HG03066 (cell line): Measurements from ENCODE around the gene MBTPS2.
A peak's percentile ranks its signal among the peaks of the same experiment; 100 is the strongest.
"Not testable (repeated sequence)": the region's sequence is repeated elsewhere in the genome, so short reads cannot be mapped to it uniquely, and the experiment has no call there.

ENCODE experiments used
- ATAC-seq: cut with Tn5 transposase; IDR thresholded peaks from one replicate; pipeline ENCODE4 v1.9.1; 2021; ENCODE audit warnings: low read depth; ENCODE audit not compliant: unreplicated experiment

MBTPS2 gene

GRCh38 chrX:21839334-21840192, at the start of gene MBTPS2:
MBTPS2 (plus strand) TSS chrX:21839617; CDS start chrX:21839735, 118 bp downstream.
- ATAC-seq = peak; percentile 89

GRCh38 chrX:21798677-21799219, 40.7 kb upstream of the MBTPS2 start:
- ATAC-seq = no peak

GRCh38 chrX:21799767-21800166, 39.6 kb upstream of the MBTPS2 start:
- ATAC-seq = no peak

DNA sequence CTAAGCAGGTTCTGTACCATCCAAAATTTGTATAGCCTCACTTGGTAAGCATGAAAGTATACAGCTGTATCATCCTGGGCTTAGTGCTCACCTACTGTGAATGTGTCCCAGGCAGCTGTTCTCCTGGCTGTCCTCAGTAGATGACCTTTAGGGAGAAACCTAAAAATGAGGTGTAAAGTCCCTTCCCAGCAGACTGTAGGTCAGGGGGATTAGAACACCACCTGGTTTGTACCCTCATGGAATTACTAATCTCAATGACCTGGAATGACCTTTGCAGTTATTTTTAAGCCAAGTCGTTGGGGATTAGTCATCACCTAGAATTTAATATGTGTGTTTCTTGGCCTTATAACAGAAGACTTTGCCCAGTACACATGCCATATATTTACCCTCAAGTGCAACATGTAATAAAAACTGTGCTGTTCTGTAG, 39.1 kb upstream of the MBTPS2 start:
- ATAC-seq = no peak

- ATAC-seq = no peak
Measured at GRCh38 chrX:21802054-21802670, 37.3 kb upstream of the MBTPS2 start.

DNA sequence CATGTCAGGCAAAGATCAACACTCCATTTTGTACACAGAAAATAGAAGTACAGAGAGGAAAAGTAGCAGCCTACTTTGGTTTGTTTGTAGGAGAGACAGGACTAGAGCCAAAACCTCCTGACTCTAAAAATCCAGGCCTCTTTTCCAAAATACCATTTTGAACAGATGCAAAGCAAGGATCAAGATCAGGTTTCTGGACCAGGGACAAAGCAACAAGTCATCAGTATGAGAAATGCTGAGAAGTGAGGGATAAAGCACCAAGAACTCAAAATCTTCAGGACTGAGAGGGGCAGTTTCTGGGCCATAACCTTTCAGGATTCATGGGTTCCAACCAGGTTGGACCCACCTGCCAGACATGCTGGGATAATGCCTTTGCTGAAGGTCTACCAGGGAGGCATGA, 36.6 kb upstream of the MBTPS2 start:
- ATAC-seq = no peak

DNA sequence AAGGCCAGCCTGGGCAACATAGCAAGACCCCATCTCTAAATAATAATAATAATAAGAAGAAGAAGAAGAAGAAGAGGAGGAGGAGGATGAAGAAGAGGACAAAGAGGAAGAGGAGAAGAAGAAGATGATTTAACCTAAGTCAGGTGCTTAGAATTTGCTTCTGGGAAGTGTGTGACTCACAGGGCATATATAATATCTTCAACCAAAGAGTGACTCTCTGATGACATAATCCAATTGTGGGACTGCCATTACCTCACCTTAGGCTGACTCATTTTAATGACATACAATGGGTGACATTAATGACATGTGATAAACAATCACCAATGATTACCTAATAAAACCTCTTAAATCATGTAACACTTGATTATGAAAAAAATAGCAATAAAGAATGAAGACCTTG, 32.7 kb upstream of the MBTPS2 start:
- ATAC-seq = no peak

DNA sequence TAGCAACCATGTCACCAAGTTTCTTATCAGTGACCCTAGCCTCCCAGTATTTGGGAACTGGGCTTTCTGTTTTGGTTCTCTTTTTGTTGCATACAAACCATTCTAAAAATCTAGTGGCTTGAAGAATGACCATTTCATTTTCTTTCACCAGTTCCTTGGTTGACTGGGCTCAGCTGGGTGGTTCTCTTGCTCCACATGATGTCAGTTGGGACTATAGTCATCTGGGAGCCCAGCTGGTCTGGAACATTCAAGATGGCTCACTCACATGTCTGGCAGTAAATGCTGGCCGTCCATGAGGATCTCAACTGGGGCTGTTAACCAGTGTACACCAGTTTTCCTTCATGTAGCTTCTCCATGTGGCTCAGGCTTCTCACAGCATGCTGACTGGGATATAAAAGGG, 27.6 kb upstream of the MBTPS2 start:
- ATAC-seq = no peak

DNA sequence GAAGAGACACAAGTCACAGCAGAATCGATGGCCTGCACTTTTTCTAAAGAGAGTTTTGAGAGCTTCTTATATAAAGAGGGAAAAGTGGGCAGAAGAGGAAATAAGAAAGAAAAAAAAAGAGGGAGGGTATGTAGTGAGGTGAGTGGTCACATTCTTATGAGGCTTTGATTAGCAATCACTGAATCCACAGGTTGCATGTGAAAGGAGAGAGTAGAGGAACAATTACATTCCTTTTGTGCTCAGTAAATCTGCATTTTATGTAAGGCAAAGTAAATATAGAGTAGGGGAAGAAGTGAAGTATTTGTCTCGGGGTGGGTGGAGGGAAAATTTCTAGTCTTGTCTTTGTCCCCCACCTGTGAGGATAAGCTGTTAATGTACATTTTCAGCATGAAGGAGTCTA, 26.8 kb upstream of the MBTPS2 start:
- no peak for ATAC-seq

DNA sequence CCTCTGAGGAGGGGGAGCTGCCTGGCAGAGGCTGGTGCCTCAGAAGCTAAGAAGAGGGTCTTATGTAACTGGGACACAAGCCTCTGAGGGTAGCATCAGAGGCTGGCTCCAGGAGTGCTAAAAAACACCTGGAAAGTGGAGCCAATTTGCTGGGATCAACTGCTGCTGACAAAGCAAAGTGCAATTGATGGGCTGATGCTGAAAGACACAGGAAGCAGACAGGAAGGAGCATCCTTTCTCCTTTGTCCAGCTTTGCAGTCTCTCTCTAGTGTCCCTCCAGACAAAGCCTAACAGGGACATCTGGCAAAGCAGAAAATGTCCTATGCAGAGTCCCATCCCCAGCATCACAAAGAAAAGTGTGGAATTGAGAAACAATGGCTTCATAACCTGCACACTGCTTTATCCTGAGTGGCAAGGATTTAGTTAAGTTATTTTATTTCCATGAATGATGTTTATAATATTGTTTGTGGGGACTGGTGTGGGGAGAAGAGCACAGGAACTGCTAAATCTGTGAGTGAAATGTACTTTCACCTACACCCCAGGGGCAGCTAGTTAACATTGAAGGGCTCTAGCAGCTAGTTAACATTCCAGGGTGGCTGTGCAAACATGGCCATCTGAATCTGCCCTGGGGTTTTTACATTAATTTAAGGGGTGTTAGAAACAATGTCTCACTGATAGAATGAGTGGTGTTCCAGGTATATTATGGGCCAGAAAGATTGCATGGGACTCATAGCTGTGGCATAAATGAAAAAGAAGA, 25.6 kb upstream of the MBTPS2 start:
- no peak for ATAC-seq

- no peak for ATAC-seq
Measured at GRCh38 chrX:21816136-21816535, 23.3 kb upstream of the MBTPS2 start.

GRCh38 chrX:21820170-21820569, 19.2 kb upstream of the MBTPS2 start:
- ATAC-seq = not testable (repeated sequence)

GRCh38 chrX:21821875-21822274, 17.5 kb upstream of the MBTPS2 start:
- no peak for ATAC-seq

DNA sequence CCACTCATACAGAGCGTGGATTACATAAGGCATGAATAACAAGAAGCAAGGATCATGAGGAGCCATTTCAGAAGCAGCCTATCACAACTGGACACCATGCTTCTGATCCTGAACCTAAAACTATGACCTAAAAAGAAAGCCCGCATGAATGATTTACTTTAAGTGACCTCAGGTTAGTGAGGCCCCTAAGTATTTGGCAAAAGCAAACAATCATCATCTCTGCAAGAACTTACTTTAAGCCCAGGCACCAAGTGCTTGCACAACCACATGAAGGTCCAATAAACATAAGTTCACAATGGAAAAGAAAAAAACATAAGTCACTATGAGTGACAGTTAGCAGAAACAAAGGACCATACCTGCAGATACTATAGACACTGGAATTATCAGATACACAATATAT, 7.9 kb upstream of the MBTPS2 start:
- no peak for ATAC-seq

- no peak for ATAC-seq
Measured at GRCh38 chrX:21837056-21837455, 2.4 kb upstream of the MBTPS2 start.

GRCh38 chrX:21838937-21839333, 482 bp upstream of the MBTPS2 start:
- peak; percentile 13 for ATAC-seq

- ATAC-seq = peak; percentile 24
Measured at GRCh38 chrX:21840193-21840545, 752 bp downstream of the MBTPS2 start.

- ATAC-seq = no peak
Measured at GRCh38 chrX:21843179-21843578, 3.8 kb downstream of the MBTPS2 start.

DNA sequence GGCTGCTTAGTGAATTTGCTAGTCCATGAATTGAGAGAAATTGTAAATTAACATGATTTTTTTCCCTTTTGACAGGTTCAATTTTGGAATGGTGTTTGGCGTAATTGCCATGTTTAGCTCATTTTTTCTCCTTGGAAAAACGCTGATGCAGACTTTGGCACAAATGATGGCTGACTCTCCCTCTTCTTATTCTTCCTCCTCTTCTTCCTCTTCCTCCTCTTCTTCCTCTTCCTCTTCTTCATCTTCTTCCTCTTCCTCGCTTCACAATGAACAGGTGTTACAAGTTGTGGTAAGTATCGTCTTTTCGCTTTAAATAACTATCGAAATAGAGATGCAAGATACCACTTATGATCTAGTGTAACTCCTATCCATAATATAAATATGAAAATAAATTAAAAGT, 5.7 kb downstream of the MBTPS2 start:
- ATAC-seq = no peak

DNA sequence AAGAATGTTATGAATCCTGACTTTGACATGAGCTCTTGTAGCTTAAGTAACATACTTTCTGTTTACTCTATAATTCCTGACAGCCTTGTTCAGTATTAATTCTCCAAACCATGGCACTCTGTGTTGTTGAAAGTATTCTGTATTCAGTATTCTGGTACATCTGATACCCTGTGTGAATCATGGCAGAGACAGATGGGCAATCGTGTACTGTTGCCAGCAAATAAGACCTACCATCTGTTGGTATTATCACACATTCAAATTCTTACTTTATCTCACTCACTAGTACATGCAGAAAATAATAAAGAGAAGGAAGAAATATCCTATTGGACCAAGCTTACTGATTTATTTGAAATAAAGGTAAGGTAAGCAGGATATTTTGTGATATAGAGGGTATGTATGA, 7.9 kb downstream of the MBTPS2 start:
- ATAC-seq = no peak

- ATAC-seq = no peak
Measured at GRCh38 chrX:21853578-21853977, 14.2 kb downstream of the MBTPS2 start.
